B cell (primary cell): ENCODE results near the gene DENND1A. TPM values are rescaled to one million over a fixed set of nuclear protein-coding genes. Genes with fewer than 3 reads are reported as not detected.

Experiments used
- ATAC-seq: fragments of 200-7000 bp; cut with Tn5 transposase; one replicate; pipeline ENCODE4 v1.10.0; 2021; ENCODE audit warnings: low read depth, mild to moderate bottlenecking, moderate number of reproducible peaks, moderate library complexity
- CTCF ChIA-PET: fragments of 350-600 bp; sonication (Branson Sonifier 250); formaldehyde crosslinking; loops from one replicate; lab custom pipeline; 2021; ENCODE audit warnings: antibody characterized with exemption, inconsistent platforms; lab: Charles Lee
- POLR2A ChIA-PET: fragments of 350-600 bp; sonication (Branson Sonifier 250); formaldehyde crosslinking; loops from one replicate; lab custom pipeline; 2021; ENCODE audit warnings: antibody characterized with exemption; lab: Charles Lee
- DNase-seq: peaks from one replicate; pipeline ENCODE4 v3.0.0; 2013
- H2AFZ ChIP-seq: 2 replicates; pipeline ENCODE4 v1.6.1; 2012; ENCODE audit warnings: mild to moderate bottlenecking, low read depth, low read length; ENCODE audit not compliant: insufficient read depth, poor library complexity, severe bottlenecking
- H3K27ac ChIP-seq, 2 donors: 1 replicate in 1 of 2; 2 replicates in 1 of 2; pipeline ENCODE4 v1.5.1; 2012 to 2013; ENCODE audit warnings: low read length in 2 of 2, mild to moderate bottlenecking in 2 of 2, moderate library complexity in 1 of 2
- H3K27me3 ChIP-seq, 4 experiments: fragments of 200-600 bp in 1 of 4; sonication (generic) in 1 of 4; replicated peaks in 1 of 4; 1 replicate in 2 of 4; 2 replicates in 2 of 4; pipeline versions ENCODE4 v1.6.1 to v1.7.0; 2013 to 2016; ENCODE audit warnings: low read length in 3 of 4, mild to moderate bottlenecking in 2 of 4, mixed read lengths in 1 of 4, moderate library complexity in 1 of 4; ENCODE audit not compliant: insufficient read depth in 4 of 4, control insufficient read depth in 3 of 4; ENCODE audit errors: control extremely low read depth in 1 of 4
- H3K36me3 ChIP-seq, 2 experiments: replicated peaks in 1 of 2; 1 replicate in 1 of 2; 2 replicates in 1 of 2; pipeline versions ENCODE4 v1.6.1 to v1.7.1; 2013; ENCODE audit warnings: low read length in 1 of 2; ENCODE audit not compliant: insufficient read depth in 2 of 2, control insufficient read depth in 1 of 2; ENCODE audit errors: control extremely low read depth in 1 of 2, extremely low read depth in 1 of 2
- H3K4me1 ChIP-seq, 2 donors: fragments of 200-600 bp in 1 of 2; sonication (generic) in 1 of 2; 1 replicate in 1 of 2; 2 replicates in 1 of 2; pipeline versions ENCODE4 v1.5.1 to v1.6.1; 2013 to 2017; ENCODE audit warnings: low read length in 2 of 2; ENCODE audit not compliant: control insufficient read depth in 2 of 2, insufficient read depth in 2 of 2
- H3K4me2 ChIP-seq: replicated peaks from 2 replicates; pipeline ENCODE3; 2012; ENCODE audit warnings: mild to moderate bottlenecking, low read depth, low read length; ENCODE audit not compliant: poor library complexity, severe bottlenecking
- H3K4me3 ChIP-seq, 5 experiments: fragments of 200-600 bp in 1 of 5; sonication (generic) in 1 of 5; 1 replicate in 3 of 5; 2 replicates in 2 of 5; pipeline versions ENCODE4 v1.5.1 to v1.7.0; 2011 to 2016; ENCODE audit warnings: low read length in 4 of 5, mild to moderate bottlenecking in 4 of 5, low read depth in 2 of 5, control low read depth in 1 of 5, moderate library complexity in 1 of 5; ENCODE audit not compliant: insufficient read depth in 1 of 5; ENCODE audit errors: control extremely low read depth in 1 of 5, extremely low read depth in 1 of 5
- H3K79me2 ChIP-seq: fragments of 200-600 bp; sonication (generic); one replicate; pipeline ENCODE4 v1.6.0; 2016; ENCODE audit warnings: low read length; ENCODE audit not compliant: control insufficient read depth, insufficient read depth
- H3K9ac ChIP-seq: fragments of 200-600 bp; sonication (generic); 2 replicates; pipeline ENCODE4 v1.6.1; 2017; ENCODE audit warnings: mild to moderate bottlenecking, low read length, moderate library complexity
- H3K9me3 ChIP-seq, 3 donors: one replicate each; pipeline versions ENCODE4 v1.6.1 to v1.7.1; 2013; ENCODE audit warnings: low read length in 2 of 3; ENCODE audit not compliant: control insufficient read depth in 2 of 3, insufficient read depth in 1 of 3; ENCODE audit errors: control extremely low read depth in 1 of 3
- H4K20me1 ChIP-seq: 2 replicates; pipeline ENCODE4 v1.6.0; 2012; ENCODE audit warnings: mild to moderate bottlenecking, low read length; ENCODE audit not compliant: insufficient read depth, control insufficient read depth, poor library complexity, severe bottlenecking
- H3K27ac Mint-ChIP-seq: one replicate; pipeline ENCODE4 v1.8.0; 2021; ENCODE audit warnings: mixed read lengths
- H3K27me3 Mint-ChIP-seq: one replicate; pipeline ENCODE4 v1.8.0; 2021; ENCODE audit warnings: mixed read lengths
- H3K4me1 Mint-ChIP-seq: one replicate; pipeline ENCODE4 v1.8.0; 2021; ENCODE audit warnings: mixed read lengths
- H3K4me3 Mint-ChIP-seq: one replicate; pipeline ENCODE4 v1.8.0; 2021; ENCODE audit warnings: mixed read lengths
- H3K9me3 Mint-ChIP-seq: one replicate; pipeline ENCODE4 v1.8.0; 2022; ENCODE audit warnings: mixed read lengths; ENCODE audit not compliant: insufficient read depth
- CTCF ChIP-seq: fragments of 200-600 bp; IDR thresholded peaks from one replicate; pipeline ENCODE4 v1.8.0; 2022; ENCODE audit warnings: antibody characterized with exemption, mild to moderate bottlenecking
- EZH2 ChIP-seq: IDR thresholded peaks from 2 replicates; pipeline ENCODE4 v1.6.1; 2012; ENCODE audit warnings: borderline replicate concordance, low read depth, mild to moderate bottlenecking, moderate library complexity, low read length; ENCODE audit not compliant: insufficient read depth, poor library complexity, severe bottlenecking
- WGBS: methylation state at CpG from one replicate; pipeline ENCODE4 v1.1.5; 2013; ENCODE audit warnings: missing lambda C conversion rate; ENCODE audit not compliant: insufficient coverage; 5-methylcytosine and 5-hydroxymethylcytosine counted together
- intact Hi-C: fragments of 100-400 bp; cut with micrococcal nuclease; formaldehyde crosslinking; loops from one replicate; pipeline ENCODE4 v1.10.0; 2022
- polyA plus RNA-seq: library from polyadenylated mRNA; depleted of rRNA; stranded (reverse); fragments of >200 nt; gene quantifications from 2 replicates; pipeline ENCODE4 v1.2.3, GENCODE V29; 2012
- total RNA-seq, 2 donors: library from RNA; stranded (reverse); fragments of 120-200 nt in 1 of 2; gene quantifications; 1 replicate in 1 of 2; 2 replicates in 1 of 2; pipeline versions ENCODE4 v1.2.3 to v1.2.4, GENCODE V29; 2013 to 2022

The DENND1A gene
- total and polyA plus RNA-seq, 2 donors (not counting 1 experiment from before 2014, with no cell fraction given) = 10.8 to 26.0 TPM

- H2AFZ ChIP-seq = no peak overlapping the region
Observed at GRCh38 chr9:123655681-123656423, 274.1 kb downstream of the DENND1A start.

More at GRCh38 chr9:123655681-123656423, 274.1 kb downstream of the DENND1A start:
- peaks cover 0 to 7% of the 10 kb centered on the region in 2 experiments for H3K36me3 ChIP-seq
- Mint-ChIP-seq H3K4me3 (no peak overlapping the region), H3K9me3 (no peaks in the 10 kb centered on the region), H3K27me3 (no peaks in the 10 kb centered on the region), H3K27ac (no peak overlapping the region), H3K4me1 (peaks cover 25% of the 10 kb centered on the region)
- H3K27me3 ChIP-seq = no peaks in the 10 kb centered on the region
- intact Hi-C loops = no loop called here
- H3K79me2 ChIP-seq = no peaks in the 10 kb centered on the region
- ATAC-seq (no peak), DNase-seq (no peak)
- 98% methylated on average over 6 of the region's 9 CpGs for WGBS
- H3K4me1 ChIP-seq = peaks cover 23 to 27% of the 10 kb centered on the region in 2 donors
- CTCF ChIA-PET = no interaction called here
- no peak overlapping the region for H3K4me3 ChIP-seq
- H3K9ac ChIP-seq = no peak overlapping the region
- no peaks in the 10 kb centered on the region for H3K9me3 ChIP-seq
- POLR2A ChIA-PET = interaction anchor here (0.7 kb wide), 1 partner anchor 44 kb away, joined by 3 read pairs; no protein-coding TSS in a partner anchor
- TF ChIP-seq CTCF (no peak), EZH2 (no peak)
- no peak overlapping the region for H3K4me2 ChIP-seq
- H3K27ac ChIP-seq = no peak overlapping the region
- no peaks in the 10 kb centered on the region for H4K20me1 ChIP-seq
